ENCODE data around the gene CLEC4D.

CLEC4D gene

GRCh38 chr12:8544295-8544694 lies 31.0 kb downstream of the CLEC4D start:
- peak; percentile 81 for DNase-seq (ENCODE audit: low read depth)
- TF ChIP-seq MYC (IDR thresholded peaks at IDR 0.05; ENCODE audit: low read depth, low read length) = peak; percentile 22; the same call in 1 of the 2 replicates
- TF ChIP-seq, protein P1, sequence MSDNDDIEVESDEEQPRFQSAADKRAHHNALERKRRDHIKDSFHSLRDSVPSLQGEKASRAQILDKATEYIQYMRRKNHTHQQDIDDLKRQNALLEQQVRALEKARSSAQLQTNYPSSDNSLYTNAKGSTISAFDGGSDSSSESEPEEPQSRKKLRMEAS (IDR thresholded peaks at IDR 0.05; ENCODE audit: low read depth, low read length) = no peak; the same call in 1 of the 2 replicates
- TF ChIP-seq, protein P2, sequence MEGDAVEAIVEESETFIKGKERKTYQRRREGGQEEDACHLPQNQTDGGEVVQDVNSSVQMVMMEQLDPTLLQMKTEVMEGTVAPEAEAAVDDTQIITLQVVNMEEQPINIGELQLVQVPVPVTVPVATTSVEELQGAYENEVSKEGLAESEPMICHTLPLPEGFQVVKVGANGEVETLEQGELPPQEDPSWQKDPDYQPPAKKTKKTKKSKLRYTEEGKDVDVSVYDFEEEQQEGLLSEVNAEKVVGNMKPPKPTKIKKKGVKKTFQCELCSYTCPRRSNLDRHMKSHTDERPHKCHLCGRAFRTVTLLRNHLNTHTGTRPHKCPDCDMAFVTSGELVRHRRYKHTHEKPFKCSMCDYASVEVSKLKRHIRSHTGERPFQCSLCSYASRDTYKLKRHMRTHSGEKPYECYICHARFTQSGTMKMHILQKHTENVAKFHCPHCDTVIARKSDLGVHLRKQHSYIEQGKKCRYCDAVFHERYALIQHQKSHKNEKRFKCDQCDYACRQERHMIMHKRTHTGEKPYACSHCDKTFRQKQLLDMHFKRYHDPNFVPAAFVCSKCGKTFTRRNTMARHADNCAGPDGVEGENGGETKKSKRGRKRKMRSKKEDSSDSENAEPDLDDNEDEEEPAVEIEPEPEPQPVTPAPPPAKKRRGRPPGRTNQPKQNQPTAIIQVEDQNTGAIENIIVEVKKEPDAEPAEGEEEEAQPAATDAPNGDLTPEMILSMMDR (IDR thresholded peaks at IDR 0.05; ENCODE audit: low read depth, low read length) = peak; percentile 61
- no peak overlapping the region for H3K4me3 ChIP-seq (ENCODE audit: low read depth, low read length)

DNA sequence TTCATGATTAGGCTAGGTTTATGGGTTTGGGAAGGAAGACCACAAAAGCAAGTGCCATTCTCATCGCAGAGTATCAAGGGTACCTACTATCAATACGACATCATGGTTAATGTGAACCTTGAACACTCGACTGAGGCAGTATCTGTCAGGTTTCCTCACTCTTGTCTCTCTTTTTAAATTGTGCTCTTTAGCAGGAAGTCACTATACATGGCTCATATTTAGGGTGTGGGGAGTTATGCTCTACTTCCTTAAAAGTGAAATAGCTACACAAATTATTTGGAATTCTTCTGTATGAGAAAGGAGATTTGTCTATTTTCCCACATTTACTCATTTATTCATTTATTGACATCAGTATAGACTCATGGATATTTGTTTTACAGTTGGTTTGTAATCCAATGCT lies 33.3 kb downstream of the CLEC4D start:
- DNase-seq (ENCODE audit: low read depth) = peak; percentile 10
- TF ChIP-seq POLR2A (IDR thresholded peaks at IDR 0.05; ENCODE audit: extremely low read depth, insufficient read length) (no peak), MYC (IDR thresholded peaks at IDR 0.05; ENCODE audit: low read depth, low read length) (no peak)
- TF ChIP-seq, protein P2 (IDR thresholded peaks at IDR 0.05; ENCODE audit: low read depth, low read length) = no peak
- TF ChIP-seq, protein P1 (IDR thresholded peaks at IDR 0.05; ENCODE audit: low read depth, low read length) = no peak
- H3K4me3 ChIP-seq (ENCODE audit: low read depth, low read length) = no peak overlapping the region

DNA sequence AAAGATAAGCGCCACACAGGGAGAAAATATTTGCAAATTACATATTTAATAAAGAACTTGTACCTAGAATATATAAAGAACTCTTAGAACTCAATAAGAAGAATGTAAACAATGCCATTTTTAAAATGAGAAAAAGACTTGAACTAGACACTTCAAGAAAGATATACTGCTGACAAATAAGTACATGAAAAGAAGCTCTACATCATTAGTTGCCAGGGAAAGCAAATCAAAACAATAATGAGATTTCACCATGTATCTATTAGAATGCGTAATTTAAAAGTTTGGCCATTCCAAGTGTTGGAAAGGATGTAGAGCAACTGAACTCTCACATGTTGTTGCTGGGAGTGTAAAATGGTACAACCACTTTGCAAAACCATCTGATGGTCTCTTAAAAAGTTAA lies 34.3 kb downstream of the CLEC4D start:
- no peak for DNase-seq (ENCODE audit: low read depth)
- TF ChIP-seq MYC (IDR thresholded peaks at IDR 0.05; ENCODE audit: low read depth, low read length) (no peak), POLR2A (IDR thresholded peaks at IDR 0.05; ENCODE audit: extremely low read depth, insufficient read length) (no peak)
- TF ChIP-seq, protein P2 (IDR thresholded peaks at IDR 0.05; ENCODE audit: low read depth, low read length) = no peak
- TF ChIP-seq, protein P1 (IDR thresholded peaks at IDR 0.05; ENCODE audit: low read depth, low read length) = no peak
- no peak overlapping the region for H3K4me3 ChIP-seq (ENCODE audit: low read depth, low read length)

DNA sequence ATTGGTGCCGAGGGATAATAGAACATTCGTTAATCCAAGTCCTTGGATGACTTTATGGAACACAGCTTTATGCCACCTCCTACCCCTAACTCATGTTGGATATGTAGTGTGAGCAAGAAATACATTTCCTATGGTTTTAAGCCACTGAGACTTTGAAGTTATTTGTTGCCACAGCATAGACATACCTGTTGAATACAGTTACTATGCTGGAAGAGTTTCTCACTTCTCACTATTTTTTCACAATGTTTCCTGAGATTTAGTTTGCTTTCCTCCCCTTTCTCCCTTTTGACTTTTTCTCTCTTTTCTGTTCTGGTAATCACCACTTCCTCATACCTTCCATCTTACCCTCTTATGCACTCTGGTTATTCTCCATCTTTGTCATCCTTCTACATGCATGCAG lies 34.9 kb downstream of the CLEC4D start:
- no peak for TF ChIP-seq POLR2A (IDR thresholded peaks at IDR 0.05; ENCODE audit: extremely low read depth, insufficient read length)
- TF ChIP-seq, protein P2 (IDR thresholded peaks at IDR 0.05; ENCODE audit: low read depth, low read length) = no peak
- TF ChIP-seq, protein P1 (IDR thresholded peaks at IDR 0.05; ENCODE audit: low read depth, low read length) = no peak
- no peak for TF ChIP-seq MYC (IDR thresholded peaks at IDR 0.05; ENCODE audit: low read depth, low read length)
- no peak overlapping the region for H3K4me3 ChIP-seq (ENCODE audit: low read depth, low read length)
- no peak for DNase-seq (ENCODE audit: low read depth)

DNA sequence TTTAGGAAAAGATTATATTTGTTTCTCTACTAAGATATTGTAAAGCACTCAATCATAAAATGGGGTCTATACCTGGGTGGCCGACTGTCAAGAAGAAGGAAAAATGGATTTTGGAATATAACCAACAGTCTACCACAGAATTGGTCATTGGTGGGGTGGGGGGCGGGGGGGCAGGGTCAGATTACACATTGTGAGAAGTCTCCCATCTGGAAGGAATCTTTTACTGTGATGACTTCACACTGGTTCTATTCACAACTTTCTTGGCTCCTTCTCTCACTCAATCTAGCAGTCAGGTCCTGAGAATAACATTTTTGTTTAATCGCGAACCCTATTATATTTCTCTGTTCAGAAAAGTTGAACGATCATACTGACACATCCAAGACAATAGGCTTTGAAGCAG lies 36.1 kb downstream of the CLEC4D start:
- DNase-seq (ENCODE audit: low read depth) = no peak
- TF ChIP-seq, protein P1 (IDR thresholded peaks at IDR 0.05; ENCODE audit: low read depth, low read length) = no peak
- no peak for TF ChIP-seq POLR2A (IDR thresholded peaks at IDR 0.05; ENCODE audit: extremely low read depth, insufficient read length)
- no peak for TF ChIP-seq MYC (IDR thresholded peaks at IDR 0.05; ENCODE audit: low read depth, low read length)
- TF ChIP-seq, protein P2 (IDR thresholded peaks at IDR 0.05; ENCODE audit: low read depth, low read length) = no peak
- H3K4me3 ChIP-seq (ENCODE audit: low read depth, low read length) = no peak overlapping the region

All from NB4 (cell line).